Epithelial cell of esophagus (primary cell): ENCODE measurements around the gene LTB.

Experiments used
- DNase-seq: peaks from one replicate; pipeline ENCODE4 v3.0.0; 2010; ENCODE audit warnings: low read depth
- H3K4me3 ChIP-seq: 2 replicates; pipeline ENCODE4 v1.5.1; 2011; ENCODE audit warnings: mild to moderate bottlenecking, low read length, control low read depth
- CTCF ChIP-seq: IDR thresholded peaks from 2 replicates; pipeline ENCODE4 v1.5.1; 2011; ENCODE audit warnings: low read depth, mild to moderate bottlenecking, low read length, control low read depth, inconsistent platforms; ENCODE audit not compliant: insufficient read depth; ENCODE audit errors: missing control alignments

The LTB gene

DNA sequence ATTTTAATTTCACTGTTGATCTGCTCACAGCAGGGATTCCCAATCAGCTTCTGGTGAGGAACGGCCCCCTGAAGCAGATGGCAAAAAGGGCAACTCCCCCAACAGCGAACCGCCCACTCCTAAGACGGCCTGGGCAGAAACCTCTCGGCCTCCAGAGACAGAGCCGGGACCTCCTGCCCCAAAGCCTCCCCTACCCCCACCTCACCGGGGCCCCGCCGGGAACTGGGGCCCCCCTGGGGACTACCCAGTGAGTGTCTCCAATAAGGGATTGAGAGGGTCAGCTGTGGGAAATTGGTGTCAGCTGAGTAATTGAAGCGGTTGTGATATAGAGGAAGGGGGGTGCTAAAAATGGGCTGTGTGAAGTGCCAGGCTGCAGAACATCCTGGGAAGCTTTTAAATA lies 44.7 kb upstream of the LTB start:
- no peak for DNase-seq
- H3K4me3 ChIP-seq = no peak overlapping the region
- TF ChIP-seq CTCF = no peak

DNA sequence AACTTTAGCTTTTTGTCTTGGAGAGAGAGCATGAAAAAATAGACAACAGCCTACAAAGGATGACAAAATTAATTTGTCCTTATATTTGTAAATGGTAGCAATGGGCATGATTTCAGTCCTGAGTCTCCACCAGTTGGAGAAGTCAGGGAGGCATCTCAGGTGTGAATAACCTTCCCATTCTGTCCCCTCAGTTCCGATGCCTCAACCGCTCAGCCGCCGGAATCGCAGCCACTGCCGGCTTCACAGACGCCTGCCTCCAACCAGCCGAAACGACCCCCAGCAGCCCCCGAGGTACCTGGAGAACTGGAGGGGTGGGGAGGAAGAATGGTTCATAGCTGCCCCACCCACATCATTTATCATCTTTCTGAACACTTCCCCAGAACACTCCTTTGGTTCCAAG lies 41.8 kb upstream of the LTB start:
- TF ChIP-seq CTCF = no peak
- H3K4me3 ChIP-seq = no peak overlapping the region
- no peak for DNase-seq

DNA sequence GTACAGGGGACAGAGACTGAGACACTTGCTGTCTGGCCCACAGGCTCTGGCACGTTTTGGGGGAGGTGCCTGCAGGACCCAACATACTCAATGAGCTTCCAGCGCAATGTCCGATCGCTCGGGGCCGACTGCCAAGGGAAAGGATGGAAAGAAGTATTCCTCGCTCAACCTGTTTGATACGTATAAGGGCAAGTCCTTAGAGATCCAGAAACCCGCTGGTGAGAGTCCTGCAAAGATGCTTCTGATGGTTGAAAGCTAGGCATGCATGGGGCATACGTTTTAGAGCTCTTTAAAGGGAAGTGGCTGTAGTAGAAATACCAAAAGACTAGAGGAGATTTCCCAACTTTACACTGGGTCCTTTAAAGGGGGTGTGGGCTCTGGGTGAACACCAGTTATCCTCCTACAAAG lies 40.5 kb upstream of the LTB start:
- no peak for TF ChIP-seq CTCF
- H3K4me3 ChIP-seq = peak overlapping the region; percentile 82
- peak; percentile 76 for DNase-seq

DNA sequence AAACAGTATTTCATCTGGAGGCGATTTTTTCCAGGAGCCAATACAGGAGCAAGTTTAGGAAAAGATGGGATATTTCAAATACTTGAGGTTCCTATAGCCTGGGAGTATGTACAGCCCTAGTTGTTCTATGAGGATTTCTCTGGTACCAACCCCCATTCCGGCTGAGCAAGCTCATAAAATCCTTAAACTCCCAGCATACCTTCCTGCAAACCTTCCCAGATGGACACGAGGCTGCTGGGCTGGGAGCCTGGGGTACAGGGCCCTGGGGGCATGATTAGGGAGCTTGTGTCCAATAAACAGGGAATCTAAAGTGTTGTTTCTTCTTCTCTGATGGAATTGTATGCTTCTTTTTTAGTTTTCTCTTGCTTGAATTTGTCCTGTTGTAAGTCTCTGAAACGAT lies 39.8 kb upstream of the LTB start:
- no peak for TF ChIP-seq CTCF
- H3K4me3 ChIP-seq = peak overlapping the region; percentile 82
- DNase-seq = peak; percentile 25

DNA sequence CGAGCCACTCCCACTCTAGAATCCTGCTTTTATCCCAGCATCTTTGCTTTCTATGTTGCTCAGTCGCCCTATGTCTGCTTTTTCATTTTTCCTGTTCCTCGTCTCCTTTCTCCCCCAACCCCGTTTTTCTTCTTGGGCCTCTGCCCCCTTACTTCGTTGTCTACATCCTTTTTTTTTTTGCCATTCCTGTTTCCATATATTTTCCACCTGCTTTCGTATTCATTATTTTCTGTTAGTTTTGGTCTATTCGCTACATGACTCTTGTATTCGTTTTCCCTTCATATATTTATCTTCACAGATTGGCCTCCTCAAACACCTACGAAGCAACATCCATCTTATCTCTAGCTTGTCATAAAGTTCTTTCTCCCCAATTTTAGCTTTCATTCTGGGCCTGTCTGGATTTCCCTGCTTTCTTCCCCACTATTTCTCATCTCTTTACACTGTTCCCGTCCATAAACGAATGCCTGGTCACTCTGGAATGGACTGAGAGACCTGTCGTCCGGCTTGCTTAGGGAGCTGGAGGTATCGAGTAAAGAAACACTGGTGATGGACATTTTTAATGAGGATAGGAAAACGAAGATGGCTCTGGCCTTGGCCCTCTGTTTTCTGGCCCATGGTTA lies 39.2 kb upstream of the LTB start:
- no peak for TF ChIP-seq CTCF
- peak overlapping the region; percentile 82 for H3K4me3 ChIP-seq
- no peak for DNase-seq

GRCh38 chr6:31620586-31621319 lies 38.5 kb upstream of the LTB start, which contains the start of gene PRRC2A:
PRRC2A (plus strand) TSS chr6:31620715; CDS start chr6:31622790, 2,075 bp downstream.
- TF ChIP-seq CTCF = no peak
- H3K4me3 ChIP-seq = peak within 1 kb of the TSS; percentile 82
- no peak for DNase-seq
